GM21390 (cell line): Measurements from ENCODE around the gene PRRG1.
"Not testable (repeated sequence)": the region's sequence is repeated elsewhere in the genome, so short reads cannot be mapped to it uniquely, and the experiment has no call there.

Source experiments
- ATAC-seq: cut with Tn5 transposase; IDR thresholded peaks from one replicate; pipeline ENCODE4 v1.9.1; 2021; ENCODE audit not compliant: unreplicated experiment

The PRRG1 gene

DNA sequence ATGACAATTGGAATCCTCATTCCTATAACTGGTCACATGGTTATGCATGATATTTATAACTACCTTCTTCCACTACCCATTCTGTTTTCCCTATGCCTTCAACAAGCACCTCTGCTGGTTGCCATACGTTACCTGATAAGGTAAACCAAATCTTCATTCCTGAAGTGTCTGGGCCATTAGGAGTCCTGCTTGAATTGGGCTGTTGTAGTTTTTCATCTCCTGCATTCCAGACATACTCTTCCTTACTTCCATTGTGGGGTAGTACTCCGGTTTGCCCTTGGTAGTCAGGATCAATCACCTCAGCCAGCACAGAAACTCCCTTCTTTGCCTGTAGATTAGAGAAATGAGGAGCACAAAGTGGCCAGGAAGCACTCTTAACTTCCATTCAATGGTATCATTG, 113.2 kb downstream of the PRRG1 start:
- ATAC-seq: no peak

DNA sequence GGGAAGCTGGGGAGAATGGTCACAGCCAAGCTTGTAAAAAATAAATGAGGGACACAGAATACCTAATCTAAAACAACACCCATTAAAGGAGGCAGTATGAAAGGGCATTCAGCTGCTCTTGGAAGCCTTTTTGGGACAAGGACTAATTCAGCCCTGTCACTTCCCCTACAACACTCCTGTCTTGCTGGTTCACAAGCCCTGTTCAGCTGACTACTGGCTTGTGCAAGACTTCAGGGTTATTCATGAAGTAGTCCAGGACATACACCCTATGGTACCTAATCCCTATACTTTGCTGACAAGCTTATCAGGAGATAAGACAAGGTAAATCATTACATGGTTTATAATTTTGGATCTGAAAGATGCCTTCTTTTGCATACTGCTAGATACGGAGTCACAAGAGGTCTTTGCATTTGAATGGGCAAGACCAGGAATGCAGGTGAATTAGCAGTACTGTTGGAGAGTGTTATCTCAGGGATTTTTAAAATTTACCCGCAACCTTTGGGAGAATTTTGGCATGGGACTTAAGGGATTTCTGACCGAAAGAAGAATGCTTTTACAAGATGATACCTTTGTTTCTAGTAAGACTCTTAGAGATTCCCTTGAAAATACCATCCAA, 119.1 kb downstream of the PRRG1 start:
- no peak for ATAC-seq

DNA sequence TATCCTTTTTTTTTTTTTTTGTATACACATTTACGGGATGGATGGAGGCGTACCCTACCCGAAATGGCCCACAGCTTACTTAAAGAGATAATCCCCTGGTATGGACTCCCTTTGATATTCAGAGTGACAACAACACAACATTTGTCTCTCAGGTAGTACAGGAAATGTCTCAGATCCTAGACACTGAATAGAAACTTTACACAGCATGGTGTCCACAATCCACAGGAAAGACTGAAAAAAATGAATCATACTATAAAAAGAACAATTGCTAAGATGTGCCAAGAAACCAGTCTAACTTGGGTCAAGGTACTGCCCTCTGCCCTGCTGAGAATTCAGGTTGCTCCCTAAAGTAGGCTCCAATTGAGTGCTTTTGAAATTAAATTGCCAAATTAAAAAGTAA, 121.5 kb downstream of the PRRG1 start:
- no peak for ATAC-seq

DNA sequence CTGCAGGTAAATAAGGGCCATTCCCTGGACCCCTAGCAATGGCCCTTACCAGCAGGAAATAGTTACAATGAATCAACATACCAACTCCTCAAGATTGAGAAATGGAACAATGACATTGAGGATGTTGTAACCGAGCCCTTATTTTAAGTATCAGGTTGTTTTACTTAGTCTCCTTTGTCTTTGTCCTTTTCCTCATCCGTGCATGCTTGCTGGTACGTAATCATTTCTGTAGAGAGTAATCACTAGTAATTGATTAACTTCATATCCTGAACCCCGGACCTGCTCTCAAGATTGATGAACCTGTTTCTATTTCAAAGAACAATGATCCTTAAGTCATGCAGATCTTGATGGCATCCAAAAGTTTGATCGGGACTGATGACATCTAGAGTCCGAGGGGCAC, 123.7 kb downstream of the PRRG1 start:
- ATAC-seq: no peak

GRCh38 chrX:37474478-37474877, 125.3 kb downstream of the PRRG1 start:
- ATAC-seq: no peak

GRCh38 chrX:37476571-37477170, 127.5 kb downstream of the PRRG1 start:
- no peak for ATAC-seq

GRCh38 chrX:37484335-37484734, 135.2 kb downstream of the PRRG1 start:
- ATAC-seq: not testable (repeated sequence)

GRCh38 chrX:37485429-37485828, 136.3 kb downstream of the PRRG1 start:
- ATAC-seq: no peak

DNA sequence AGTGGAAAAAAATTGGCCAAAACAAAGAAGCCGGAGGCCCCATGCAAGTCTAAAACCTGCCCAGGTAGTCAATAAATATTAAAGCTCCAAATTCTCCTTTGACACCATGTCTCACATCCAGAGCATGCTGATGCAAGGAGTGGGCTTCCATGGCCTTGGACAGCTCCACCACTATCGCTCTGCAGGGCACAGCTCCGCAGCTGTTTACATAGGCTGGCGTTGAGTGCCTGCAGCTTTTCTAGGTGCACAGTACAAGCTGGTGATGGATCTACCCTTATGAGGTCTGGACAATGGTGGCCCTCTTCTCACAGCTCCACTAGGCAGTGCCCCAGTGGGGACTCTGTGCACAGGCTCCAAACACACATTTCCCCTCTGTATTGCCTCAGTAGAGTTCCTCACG, 138.1 kb downstream of the PRRG1 start:
- ATAC-seq: no peak

DNA sequence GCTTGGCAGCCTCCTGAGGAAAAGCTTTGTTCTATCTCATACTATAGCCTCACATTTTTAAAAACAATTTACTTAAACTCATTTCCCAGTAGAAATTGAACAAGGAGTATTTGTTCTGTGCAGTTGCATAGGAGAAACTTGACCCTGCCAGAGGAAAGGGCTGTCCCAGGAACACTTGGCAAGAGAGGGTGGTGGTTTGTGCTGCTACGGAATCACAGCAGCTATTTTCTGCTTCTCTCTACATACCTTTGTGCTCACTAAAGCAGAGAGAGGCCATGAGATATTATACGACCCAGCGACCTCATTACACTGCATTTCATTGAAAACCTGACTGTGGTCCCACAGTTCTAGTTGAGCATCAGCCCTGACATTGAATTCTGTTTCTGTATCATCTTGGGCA, 139.2 kb downstream of the PRRG1 start:
- ATAC-seq: no peak

GRCh38 chrX:37491686-37492085, 142.5 kb downstream of the PRRG1 start:
- no peak for ATAC-seq

DNA sequence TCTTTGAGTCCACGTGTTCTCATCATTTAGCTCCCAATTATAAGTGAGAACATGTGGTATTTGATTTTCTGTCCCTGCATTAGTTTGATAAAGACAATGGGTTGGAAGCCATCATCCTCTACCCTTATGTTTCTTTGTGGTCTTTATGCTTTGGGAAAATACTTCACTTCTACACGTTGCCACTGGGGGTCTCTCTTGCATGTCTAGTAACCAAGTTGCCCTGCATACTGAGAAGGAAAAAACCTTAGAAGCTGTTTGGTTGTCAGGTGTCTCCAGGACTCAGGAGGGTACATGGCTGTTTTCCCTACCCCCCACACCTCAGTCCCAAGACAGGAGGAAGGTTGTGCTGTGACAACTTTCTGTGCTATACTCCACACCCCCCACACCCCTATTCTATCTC, 146.6 kb downstream of the PRRG1 start:
- not testable (repeated sequence) for ATAC-seq

- ATAC-seq: not testable (repeated sequence)
These were observed 148.0 kb downstream of the PRRG1 start for GRCh38 chrX:37497126-37497525.

DNA sequence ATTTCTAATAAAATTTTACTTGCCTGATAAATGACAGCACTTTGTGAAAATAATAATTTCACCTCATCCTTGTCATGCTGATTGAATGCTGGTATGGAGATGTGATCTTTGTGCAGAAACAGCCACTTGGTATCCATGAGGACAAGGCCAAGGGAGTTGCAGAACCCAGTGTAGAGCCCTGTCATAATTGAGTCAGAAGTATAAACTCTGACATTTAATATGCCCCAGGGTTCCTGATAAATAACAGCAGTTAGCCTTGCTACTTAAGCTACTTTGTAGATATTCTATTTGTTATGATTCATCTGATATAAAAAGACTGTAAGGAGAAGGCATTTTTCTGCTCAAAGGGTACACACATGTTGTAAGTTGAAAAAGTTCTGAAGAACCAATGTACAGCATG, 149.2 kb downstream of the PRRG1 start:
- not testable (repeated sequence) for ATAC-seq

DNA sequence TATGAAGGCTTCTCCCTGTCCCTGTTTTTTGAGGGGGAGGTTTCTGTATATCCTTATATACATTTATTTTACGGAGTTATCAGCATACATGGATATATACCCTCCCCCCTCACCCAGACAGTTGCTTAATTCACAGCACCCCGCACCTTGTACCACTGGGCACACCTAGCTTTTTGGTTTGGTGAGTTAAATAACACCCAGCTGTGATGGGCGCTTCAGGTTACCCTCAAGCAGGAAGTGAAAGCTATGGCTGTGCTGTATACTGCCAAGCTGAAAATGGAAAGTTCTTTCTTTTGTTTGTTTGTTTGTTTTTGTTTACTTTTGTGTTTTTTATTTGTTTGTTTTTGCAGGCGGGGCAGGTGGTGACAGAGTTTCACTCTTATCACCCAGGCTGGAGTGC, 150.5 kb downstream of the PRRG1 start:
- ATAC-seq: not testable (repeated sequence)

DNA sequence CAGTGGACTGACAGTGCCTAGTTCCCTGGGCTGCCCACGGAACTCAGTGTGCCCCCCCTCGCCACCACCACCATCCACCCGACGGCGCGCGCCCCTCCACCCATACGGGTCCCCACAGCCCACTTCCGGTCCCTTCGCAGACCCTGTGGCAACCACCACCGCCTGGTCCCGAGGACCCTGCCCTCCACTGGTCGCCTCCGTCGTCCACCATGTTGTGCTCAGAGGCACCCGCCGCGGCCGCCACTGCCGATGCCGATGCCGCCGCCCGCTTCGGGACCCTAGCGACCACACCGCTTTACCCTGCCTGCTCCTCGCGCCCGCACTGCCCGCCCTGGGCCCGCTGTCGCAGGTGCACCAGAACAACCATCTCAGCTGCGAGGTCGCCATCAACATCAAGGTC, 155.8 kb downstream of the PRRG1 start:
- no peak for ATAC-seq
